Testis (tissue), 3 donors: Measurements from ENCODE around the gene DOK6. TPM values are rescaled to one million over a fixed set of nuclear protein-coding genes. Genes with fewer than 3 reads are reported as not detected.

Source experiments
- DNase-seq: peaks from one replicate; pipeline ENCODE4 v3.0.0-alpha.2; 2019
- H3K27ac ChIP-seq, 2 donors: fragments of 200-600 bp; sonication (generic); one replicate each; pipeline ENCODE4 v1.5.1; 2019
- H3K27me3 ChIP-seq: fragments of 200-600 bp; sonication (generic); one replicate; pipeline ENCODE4 v1.5.1; 2019
- H3K36me3 ChIP-seq: fragments of 200-600 bp; sonication (generic); one replicate; pipeline ENCODE4 v1.5.1; 2017; ENCODE audit warnings: low read depth; ENCODE audit errors: missing control alignments
- H3K4me1 ChIP-seq: fragments of 200-600 bp; sonication (generic); one replicate; pipeline ENCODE4 v1.5.1; 2019
- H3K4me3 ChIP-seq, 2 donors: fragments of 200-600 bp; sonication (generic); one replicate each; pipeline ENCODE4 v1.5.1; 2017 to 2019
- H3K9me3 ChIP-seq: fragments of 200-600 bp; sonication (generic); one replicate; pipeline ENCODE4 v1.5.1; 2017
- POLR2A ChIP-seq: fragments of 450-650 bp; IDR thresholded peaks from one replicate; pipeline ENCODE4 v1.6.1; 2017; ENCODE audit warnings: antibody characterized with exemption, mild to moderate bottlenecking, moderate library complexity
- WGBS, 2 donors: methylation state at CpG; one replicate each; pipeline ENCODE4 v1.1.5; 2018; 5-methylcytosine and 5-hydroxymethylcytosine counted together
- intact Hi-C: fragments of 100-400 bp; cut with DNase I; formaldehyde crosslinking; loops from one replicate; pipeline ENCODE4 v1.15.1; 2023; ENCODE audit warnings: low total_unique reads
- polyA plus RNA-seq: library from polyadenylated mRNA; stranded (reverse); fragments of 350-450 nt; fragmentation: Illumina TruSeq; extraction: RNeasy Lipid Tissue Mini Kit (QIAGEN cat#74804); gene quantifications from one replicate; pipeline ENCODE4 v1.2.3, GENCODE V29; 2014; ENCODE audit warnings: low read depth, low replicate concordance; ENCODE audit not compliant: insufficient read depth
- total RNA-seq, 2 donors: library from RNA; depleted of rRNA; stranded (reverse); fragments of >200 nt; gene quantifications; one replicate each; pipeline ENCODE4 v1.2.3, GENCODE V29; 2016
- TF ChIP-seq, protein P1 (sequence below), 3 experiments: fragments of 450-650 bp in 2 of 3; fragments of 200-600 bp in 1 of 3; sonication (generic) in 1 of 3; IDR thresholded peaks; one replicate each; pipeline ENCODE4 v1.5.1; 2016 to 2019; ENCODE audit warnings: antibody characterized with exemption in 3 of 3, mild to moderate bottlenecking in 2 of 3, moderate library complexity in 1 of 3

The DOK6 gene
- total and polyA plus RNA-seq, 3 donors from 2014 or later: 0.71 to 11.1 (median 8.5) TPM

DNA sequence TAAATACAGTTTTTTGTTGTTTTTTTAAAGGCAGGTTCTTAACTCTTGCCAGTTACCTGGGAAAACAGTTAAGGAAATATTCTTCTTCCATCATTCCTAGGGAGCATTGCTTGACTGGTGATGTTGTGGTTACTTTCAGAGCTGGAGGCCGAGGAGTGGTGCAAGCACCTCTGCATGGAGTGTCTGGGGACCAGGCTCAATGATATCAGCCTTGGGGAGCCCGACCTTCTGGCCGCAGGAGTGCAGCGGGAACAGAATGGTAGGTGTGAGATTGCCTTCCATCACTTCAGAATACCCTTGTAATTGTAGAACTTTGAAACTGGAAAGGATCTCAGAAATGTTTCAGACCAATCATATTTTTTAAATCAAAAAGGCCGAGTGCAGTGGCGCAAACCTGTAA is 276.9 kb downstream of the DOK6 start:
- WGBS, 2 donors: 93 to 96% methylated on average over 6 of the region's 6 CpGs
- H3K9me3 ChIP-seq: no peaks in the 10 kb centered on the region
- H3K36me3 ChIP-seq: no peaks in the 10 kb centered on the region
- no peak overlapping the region for H3K27ac ChIP-seq
- no peaks in the 10 kb centered on the region for H3K4me1 ChIP-seq
- H3K27me3 ChIP-seq: no peaks in the 10 kb centered on the region
- DNase-seq: no peak
- H3K4me3 ChIP-seq: no peak overlapping the region
- TF ChIP-seq, protein P1, sequence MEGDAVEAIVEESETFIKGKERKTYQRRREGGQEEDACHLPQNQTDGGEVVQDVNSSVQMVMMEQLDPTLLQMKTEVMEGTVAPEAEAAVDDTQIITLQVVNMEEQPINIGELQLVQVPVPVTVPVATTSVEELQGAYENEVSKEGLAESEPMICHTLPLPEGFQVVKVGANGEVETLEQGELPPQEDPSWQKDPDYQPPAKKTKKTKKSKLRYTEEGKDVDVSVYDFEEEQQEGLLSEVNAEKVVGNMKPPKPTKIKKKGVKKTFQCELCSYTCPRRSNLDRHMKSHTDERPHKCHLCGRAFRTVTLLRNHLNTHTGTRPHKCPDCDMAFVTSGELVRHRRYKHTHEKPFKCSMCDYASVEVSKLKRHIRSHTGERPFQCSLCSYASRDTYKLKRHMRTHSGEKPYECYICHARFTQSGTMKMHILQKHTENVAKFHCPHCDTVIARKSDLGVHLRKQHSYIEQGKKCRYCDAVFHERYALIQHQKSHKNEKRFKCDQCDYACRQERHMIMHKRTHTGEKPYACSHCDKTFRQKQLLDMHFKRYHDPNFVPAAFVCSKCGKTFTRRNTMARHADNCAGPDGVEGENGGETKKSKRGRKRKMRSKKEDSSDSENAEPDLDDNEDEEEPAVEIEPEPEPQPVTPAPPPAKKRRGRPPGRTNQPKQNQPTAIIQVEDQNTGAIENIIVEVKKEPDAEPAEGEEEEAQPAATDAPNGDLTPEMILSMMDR (IDR thresholded peaks at IDR 0.05): no peak
- TF ChIP-seq POLR2A: no peak
- intact Hi-C loops: no loop called here

DNA sequence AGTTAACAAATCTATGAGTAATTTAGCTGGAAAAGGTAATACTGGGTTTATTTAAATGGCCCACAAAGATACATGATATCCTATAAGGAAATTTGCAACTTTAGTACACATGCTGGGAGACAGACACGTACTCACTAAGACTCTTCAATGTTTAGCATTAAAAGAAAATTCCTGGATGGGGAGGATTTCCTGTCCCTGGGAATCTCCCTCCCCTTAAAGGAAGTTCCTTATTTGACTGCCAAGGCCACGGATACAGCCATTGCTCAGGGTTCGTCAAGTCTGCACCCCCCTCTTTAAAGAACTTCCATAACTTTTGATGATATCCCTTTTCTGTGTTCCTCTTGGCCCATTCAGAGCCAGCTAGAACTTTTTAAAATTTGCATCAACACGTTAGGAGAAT is 279.4 kb downstream of the DOK6 start:
- Histone ChIP-seq H3K4me3 (no peak overlapping the region), H3K9me3 (no peaks in the 10 kb centered on the region), H3K36me3 (no peaks in the 10 kb centered on the region), H3K4me1 (no peaks in the 10 kb centered on the region), H3K27me3 (no peaks in the 10 kb centered on the region), H3K27ac (no peak overlapping the region)
- TF ChIP-seq POLR2A: no peak
- TF ChIP-seq, protein P1 (IDR thresholded peaks at IDR 0.05): no peak
- intact Hi-C loops: no loop called here
- 74 to 88% methylated on average over 4 of the region's 4 CpGs for WGBS, 2 donors
- DNase-seq: no peak

DNA sequence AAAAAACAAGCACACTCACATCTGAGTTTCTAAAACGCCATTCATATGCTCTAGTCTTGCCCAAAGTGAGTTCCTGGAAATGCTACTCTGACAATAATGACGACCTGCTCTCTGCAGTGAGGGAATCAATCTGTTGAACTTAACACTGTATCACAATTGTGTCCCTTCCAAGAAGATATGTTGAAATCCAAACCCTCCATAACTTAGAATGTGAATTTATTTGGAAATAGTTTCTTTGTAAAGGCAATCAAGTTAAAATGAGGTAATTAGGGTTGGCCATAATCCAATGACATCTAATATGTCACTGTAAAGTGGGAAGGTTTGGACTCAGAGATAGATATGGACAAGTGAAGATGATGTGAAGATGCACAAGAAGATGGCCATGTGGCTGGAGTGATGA is 282.5 kb downstream of the DOK6 start:
- Histone ChIP-seq H3K4me1 (no peaks in the 10 kb centered on the region), H3K27me3 (no peaks in the 10 kb centered on the region), H3K36me3 (no peaks in the 10 kb centered on the region), H3K27ac (no peak overlapping the region), H3K9me3 (no peaks in the 10 kb centered on the region), H3K4me3 (no peak overlapping the region)
- WGBS, 2 donors: 76 to 86% methylated on average over 2 of the region's 2 CpGs
- intact Hi-C loops: no loop called here
- TF ChIP-seq, protein P1 (IDR thresholded peaks at IDR 0.05): no peak
- TF ChIP-seq POLR2A: no peak
- no peak for DNase-seq

DNA sequence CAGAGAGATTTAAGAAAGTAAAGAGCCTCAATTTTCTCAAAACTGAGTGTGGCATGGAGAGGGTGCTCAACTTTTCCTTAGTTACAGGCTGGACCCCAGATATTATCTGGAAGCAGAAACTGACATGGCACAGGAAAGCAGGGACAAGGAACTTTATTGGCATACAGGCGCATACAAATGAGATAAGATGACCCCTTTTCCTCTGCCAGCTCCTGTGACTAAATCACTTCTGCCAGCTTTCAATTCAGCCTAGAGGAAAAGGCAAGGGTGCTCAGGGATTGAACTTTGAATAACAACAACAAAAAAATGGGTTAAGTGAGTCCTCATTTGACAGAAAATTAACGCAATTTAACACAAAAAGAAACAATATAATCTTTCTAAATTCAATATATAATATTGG is 284.1 kb downstream of the DOK6 start:
- Histone ChIP-seq H3K27ac (no peak overlapping the region), H3K4me1 (no peaks in the 10 kb centered on the region), H3K27me3 (no peaks in the 10 kb centered on the region), H3K9me3 (no peaks in the 10 kb centered on the region), H3K4me3 (no peak overlapping the region), H3K36me3 (no peaks in the 10 kb centered on the region)
- 43 to 95% methylated on average over 2 of the region's 2 CpGs for WGBS, 2 donors
- intact Hi-C loops: no loop called here
- no peak for DNase-seq
- TF ChIP-seq, protein P1 (IDR thresholded peaks at IDR 0.05): no peak
- TF ChIP-seq POLR2A: no peak

DNA sequence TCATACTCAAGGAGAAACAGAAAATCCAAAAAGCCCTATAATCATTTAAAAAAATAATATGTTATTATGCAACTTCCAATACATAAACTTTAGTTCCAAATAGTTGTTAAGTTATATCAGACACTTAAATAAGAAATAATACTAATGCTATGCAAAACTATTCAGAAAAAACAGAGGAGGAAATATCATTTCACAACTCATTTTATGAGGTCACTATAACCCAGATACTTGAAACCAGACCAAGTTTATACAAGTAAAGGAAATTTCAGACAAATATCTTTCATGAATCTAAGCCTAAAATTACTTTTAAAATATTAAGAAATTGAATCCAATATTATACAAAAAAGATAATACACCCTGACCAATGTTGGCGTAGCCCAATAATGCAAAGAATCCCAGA is 286.2 kb downstream of the DOK6 start:
- WGBS, 2 donors: 0% methylated on average over 1 of the region's 1 CpG
- Histone ChIP-seq H3K9me3 (no peaks in the 10 kb centered on the region), H3K4me3 (no peak overlapping the region), H3K36me3 (no peaks in the 10 kb centered on the region), H3K27me3 (no peaks in the 10 kb centered on the region), H3K27ac (no peak overlapping the region), H3K4me1 (peaks cover 4% of the 10 kb centered on the region)
- no peak for TF ChIP-seq POLR2A
- TF ChIP-seq, protein P1 (IDR thresholded peaks at IDR 0.05): no peak
- intact Hi-C loops: no loop called here
- DNase-seq: no peak
